Measurements from ENCODE around the gene APBA2.
"Not testable (repeated sequence)": the region's sequence is repeated elsewhere in the genome, so short reads cannot be mapped to it uniquely, and the experiment has no call there.

APBA2 gene

GRCh38 chr15:29142129-29142747, 256.5 kb downstream of the APBA2 start:
- peak; percentile 43 to 45 for ATAC-seq (replicated peaks)

GRCh38 chr15:29143293-29143692, 257.5 kb downstream of the APBA2 start:
- Mint-ChIP-seq H3K4me1 (peaks cover 9 to 10% of the 10 kb centered on the region in 2 donors), H3K36me3 (no peaks in the 10 kb centered on the region), H3K27me3 (peaks cover 34 to 36% of the 10 kb centered on the region in 2 donors), H3K9me3 (peaks cover 0 to 2% of the 10 kb centered on the region in 2 donors), H3K4me3 (no peak overlapping the region), H3K27ac (no peak overlapping the region)
- DNase-seq = no peak
- no peak for ATAC-seq (replicated peaks)

More at GRCh38 chr15:29142129-29142747, 256.5 kb downstream of the APBA2 start:
- Mint-ChIP-seq H3K27ac (no peak overlapping the region), H3K9me3 (peaks cover 0 to 2% of the 10 kb centered on the region in 2 donors), H3K27me3 (peaks cover 34 to 38% of the 10 kb centered on the region in 2 donors), H3K36me3 (no peaks in the 10 kb centered on the region), H3K4me1 (peaks cover 9 to 10% of the 10 kb centered on the region in 2 donors), H3K4me3 (no peak overlapping the region)
- DNase-seq = no peak

- no peak for ATAC-seq (replicated peaks)
- Mint-ChIP-seq H3K27ac (no peak overlapping the region), H3K4me1 (peaks cover 9 to 10% of the 10 kb centered on the region in 2 donors), H3K4me3 (no peak overlapping the region), H3K36me3 (no peaks in the 10 kb centered on the region), H3K27me3 (peaks cover 27 to 30% of the 10 kb centered on the region in 2 donors), H3K9me3 (peaks cover 0 to 2% of the 10 kb centered on the region in 2 donors)
- no peak for DNase-seq
These were observed 258.3 kb downstream of the APBA2 start for GRCh38 chr15:29143909-29144635.

GRCh38 chr15:29149738-29150075, 263.9 kb downstream of the APBA2 start:
- ATAC-seq (replicated peaks) = no peak
- DNase-seq = no peak
- Mint-ChIP-seq H3K36me3 (no peaks in the 10 kb centered on the region), H3K4me3 (no peak overlapping the region), H3K4me1 (no peaks in the 10 kb centered on the region), H3K27me3 (no peaks in the 10 kb centered on the region), H3K27ac (no peak overlapping the region), H3K9me3 (peaks cover 0 to 6% of the 10 kb centered on the region in 2 donors)

- peaks cover 0 to 6% of the 10 kb centered on the region in 2 donors for H3K27me3 Mint-ChIP-seq
- H3K27ac Mint-ChIP-seq = no peak overlapping the region
- ATAC-seq (replicated peaks) (no peak), DNase-seq (no peak)
- H3K36me3 Mint-ChIP-seq = no peaks in the 10 kb centered on the region
- H3K4me1 Mint-ChIP-seq = no peaks in the 10 kb centered on the region
- no peak overlapping the region for H3K4me3 Mint-ChIP-seq
- H3K9me3 Mint-ChIP-seq = peaks cover 5 to 8% of the 10 kb centered on the region in 2 donors
These were observed 265.0 kb downstream of the APBA2 start for GRCh38 chr15:29150515-29151483.

GRCh38 chr15:29151484-29151857, 265.7 kb downstream of the APBA2 start:
- Mint-ChIP-seq H3K36me3 (no peaks in the 10 kb centered on the region), H3K27me3 (peaks cover 0 to 6% of the 10 kb centered on the region in 2 donors), H3K27ac (no peak overlapping the region), H3K4me1 (no peaks in the 10 kb centered on the region), H3K4me3 (no peak overlapping the region), H3K9me3 (peaks cover 6% of the 10 kb centered on the region in 2 donors)
- ATAC-seq (replicated peaks) = no peak
- DNase-seq = no peak

GRCh38 chr15:29156521-29156920, 270.7 kb downstream of the APBA2 start:
- H3K9me3 Mint-ChIP-seq = peaks cover 11 to 13% of the 10 kb centered on the region in 2 donors
- no peak overlapping the region for H3K4me3 Mint-ChIP-seq
- H3K27me3 Mint-ChIP-seq = peaks cover 1 to 10% of the 10 kb centered on the region in 2 donors
- DNase-seq = no peak
- peaks cover 0 to under 1% of the 10 kb centered on the region in 2 donors for H3K36me3 Mint-ChIP-seq
- ATAC-seq (replicated peaks) = no peak
- H3K27ac Mint-ChIP-seq = no peak overlapping the region
- no peaks in the 10 kb centered on the region for H3K4me1 Mint-ChIP-seq

GRCh38 chr15:29159771-29160455, 274.1 kb downstream of the APBA2 start:
- no peak for DNase-seq
- Mint-ChIP-seq H3K4me1 (no peaks in the 10 kb centered on the region), H3K4me3 (no peak overlapping the region), H3K36me3 (peaks cover 5 to 6% of the 10 kb centered on the region in 2 donors), H3K27me3 (peaks cover 12 to 23% of the 10 kb centered on the region in 2 donors), H3K9me3 (peaks cover 16 to 20% of the 10 kb centered on the region in 2 donors), H3K27ac (no peak overlapping the region)
- no peak for ATAC-seq (replicated peaks)

GRCh38 chr15:29162411-29162810, 276.6 kb downstream of the APBA2 start:
- peaks cover 16 to 30% of the 10 kb centered on the region in 2 donors for H3K27me3 Mint-ChIP-seq
- peaks cover 14% of the 10 kb centered on the region in 2 donors for H3K9me3 Mint-ChIP-seq
- H3K4me3 Mint-ChIP-seq = no peak overlapping the region
- ATAC-seq (replicated peaks) (no peak), DNase-seq (no peak)
- H3K27ac Mint-ChIP-seq = no peak overlapping the region
- H3K36me3 Mint-ChIP-seq = peaks cover 5 to 6% of the 10 kb centered on the region in 2 donors
- H3K4me1 Mint-ChIP-seq = no peaks in the 10 kb centered on the region

GRCh38 chr15:29167122-29167521, 281.3 kb downstream of the APBA2 start:
- H3K9me3 Mint-ChIP-seq; H3K4me3 Mint-ChIP-seq; H3K36me3 Mint-ChIP-seq; H3K27ac Mint-ChIP-seq; ATAC-seq (replicated peaks); DNase-seq; H3K4me1 Mint-ChIP-seq: not testable (repeated sequence)
- H3K27me3 Mint-ChIP-seq = peaks cover 9 to 25% of the 10 kb centered on the region in 2 donors

Measured in stimulated activated naive B cell treated with anti-CD40 and anti-IgM and Interleukin-4, amounts not matched to agents 10 μg/mL and 1 μg/mL and 100 μg/mL, for 72 hours (primary cell).